Liver (tissue), 3 donors: ENCODE data around the gene MOK.

Experiments used
- ATF3 ChIP-seq: IDR thresholded peaks from 2 replicates; pipeline ENCODE4 v1.6.1; 2016; ENCODE audit warnings: antibody characterized with exemption
- CTCF ChIP-seq: fragments of 150-350 bp; IDR thresholded peaks from 2 replicates; pipeline ENCODE4 v1.5.1; 2017; ENCODE audit warnings: improper control_type of control experiment, low read depth, low read length; ENCODE audit not compliant: missing input control
- EGR1 ChIP-seq, 2 donors: IDR thresholded peaks; 2 replicates each; pipeline ENCODE4 v1.6.1; 2016 to 2018; ENCODE audit warnings: antibody characterized with exemption in 2 of 2, low read depth in 2 of 2
- FOXA1 ChIP-seq: IDR thresholded peaks from 2 replicates; pipeline ENCODE4 v1.6.1; 2016; ENCODE audit warnings: antibody characterized with exemption
- FOXA2 ChIP-seq: IDR thresholded peaks from 2 replicates; pipeline ENCODE4 v1.6.1; 2016; ENCODE audit warnings: antibody characterized with exemption
- GABPA ChIP-seq, 2 donors: IDR thresholded peaks in 1 of 2; conservative IDR thresholded peaks in 1 of 2; 2 replicates each; pipeline ENCODE4 v1.6.1; 2016; ENCODE audit warnings: antibody characterized with exemption in 2 of 2, mild to moderate bottlenecking in 1 of 2, moderate library complexity in 1 of 2
- MAX ChIP-seq: IDR thresholded peaks from 2 replicates; pipeline ENCODE4 v1.6.1; 2016; ENCODE audit warnings: antibody characterized with exemption
- RAD21 ChIP-seq, 2 donors: IDR thresholded peaks; 2 replicates each; pipeline ENCODE4 v1.6.1; 2016; ENCODE audit warnings: antibody characterized with exemption in 2 of 2, mild to moderate bottlenecking in 2 of 2
- REST ChIP-seq: IDR thresholded peaks from 2 replicates; pipeline ENCODE4 v1.6.1; 2016; ENCODE audit warnings: antibody characterized with exemption, mild to moderate bottlenecking
- RXRA ChIP-seq, 2 donors: IDR thresholded peaks; 2 replicates each; pipeline ENCODE4 v1.6.1; 2017 to 2018; ENCODE audit warnings: antibody characterized with exemption in 2 of 2, mild to moderate bottlenecking in 1 of 2
- SP1 ChIP-seq: IDR thresholded peaks from 2 replicates; pipeline ENCODE4 v1.6.1; 2018; ENCODE audit warnings: antibody characterized with exemption, mild to moderate bottlenecking
- TAF1 ChIP-seq: conservative IDR thresholded peaks from 2 replicates; pipeline ENCODE4 v1.6.1; 2016; ENCODE audit warnings: antibody characterized with exemption, mild to moderate bottlenecking
- YY1 ChIP-seq: IDR thresholded peaks from 2 replicates; pipeline ENCODE4 v1.6.1; 2016; ENCODE audit warnings: antibody characterized with exemption, mild to moderate bottlenecking
- ZBTB33 ChIP-seq: IDR thresholded peaks from 2 replicates; pipeline ENCODE4 v1.6.1; 2016; ENCODE audit warnings: antibody characterized with exemption
- donor health status: healthy.
- donor health status: healthy.

- TF ChIP-seq ZBTB33 = no peak
- TF ChIP-seq REST = no peak
- no peak for TF ChIP-seq CTCF
- no peak for TF ChIP-seq SP1
- no peak for TF ChIP-seq MAX
- no peak for TF ChIP-seq TAF1
- no peak for TF ChIP-seq ATF3
- TF ChIP-seq YY1 = no peak
- TF ChIP-seq FOXA1 = no peak
- no peak for TF ChIP-seq RAD21 (IDR thresholded peaks at IDR 0.05)
- TF ChIP-seq GABPA (IDR thresholded peaks at IDR 0.05 in 1 of 2, conservative IDR thresholded peaks at IDR 0.05 in 1 of 2) = no peak
- no peak for TF ChIP-seq RXRA (IDR thresholded peaks at IDR 0.05)
- no peak for TF ChIP-seq FOXA2
- no peak for TF ChIP-seq EGR1 (IDR thresholded peaks at IDR 0.05; ENCODE audit: low read depth in 2 of 2)
These were observed 30.2 kb upstream of the MOK start for GRCh38 chr14:102335163-102335562.
